ENCODE measurements around the gene PPM1M.
"Not testable (repeated sequence)": the region's sequence is repeated elsewhere in the genome, so short reads cannot be mapped to it uniquely, and the experiment has no call there.

The PPM1M gene

DNA sequence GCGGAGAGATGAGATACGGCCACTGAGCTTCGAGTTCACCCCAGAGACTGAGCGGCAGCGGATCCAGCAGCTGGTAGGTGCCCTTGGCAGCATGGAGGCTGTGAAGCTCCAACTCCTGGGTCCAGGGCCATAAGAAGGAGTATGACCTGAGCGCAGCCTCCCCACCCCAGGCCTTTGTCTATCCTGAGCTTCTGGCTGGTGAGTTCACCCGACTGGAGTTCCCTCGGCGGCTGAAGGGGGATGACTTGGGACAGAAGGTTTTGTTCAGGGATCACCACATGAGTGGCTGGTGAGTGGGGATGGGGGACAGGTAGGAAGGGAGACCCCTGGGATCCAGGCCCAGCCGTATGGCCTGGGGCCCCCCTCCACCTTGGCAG is 2.6 kb downstream of the PPM1M start:
- no peak for DNase-seq

- DNase-seq, result peak; percentile 48
These were observed 3.4 kb downstream of the PPM1M start for GRCh38 chr3:52248816-52249547.

- no peak for DNase-seq
These were observed 4.1 kb downstream of the PPM1M start for GRCh38 chr3:52249683-52250082.

- no peak for DNase-seq
These were observed 4.6 kb downstream of the PPM1M start for GRCh38 chr3:52250122-52250521.

DNA sequence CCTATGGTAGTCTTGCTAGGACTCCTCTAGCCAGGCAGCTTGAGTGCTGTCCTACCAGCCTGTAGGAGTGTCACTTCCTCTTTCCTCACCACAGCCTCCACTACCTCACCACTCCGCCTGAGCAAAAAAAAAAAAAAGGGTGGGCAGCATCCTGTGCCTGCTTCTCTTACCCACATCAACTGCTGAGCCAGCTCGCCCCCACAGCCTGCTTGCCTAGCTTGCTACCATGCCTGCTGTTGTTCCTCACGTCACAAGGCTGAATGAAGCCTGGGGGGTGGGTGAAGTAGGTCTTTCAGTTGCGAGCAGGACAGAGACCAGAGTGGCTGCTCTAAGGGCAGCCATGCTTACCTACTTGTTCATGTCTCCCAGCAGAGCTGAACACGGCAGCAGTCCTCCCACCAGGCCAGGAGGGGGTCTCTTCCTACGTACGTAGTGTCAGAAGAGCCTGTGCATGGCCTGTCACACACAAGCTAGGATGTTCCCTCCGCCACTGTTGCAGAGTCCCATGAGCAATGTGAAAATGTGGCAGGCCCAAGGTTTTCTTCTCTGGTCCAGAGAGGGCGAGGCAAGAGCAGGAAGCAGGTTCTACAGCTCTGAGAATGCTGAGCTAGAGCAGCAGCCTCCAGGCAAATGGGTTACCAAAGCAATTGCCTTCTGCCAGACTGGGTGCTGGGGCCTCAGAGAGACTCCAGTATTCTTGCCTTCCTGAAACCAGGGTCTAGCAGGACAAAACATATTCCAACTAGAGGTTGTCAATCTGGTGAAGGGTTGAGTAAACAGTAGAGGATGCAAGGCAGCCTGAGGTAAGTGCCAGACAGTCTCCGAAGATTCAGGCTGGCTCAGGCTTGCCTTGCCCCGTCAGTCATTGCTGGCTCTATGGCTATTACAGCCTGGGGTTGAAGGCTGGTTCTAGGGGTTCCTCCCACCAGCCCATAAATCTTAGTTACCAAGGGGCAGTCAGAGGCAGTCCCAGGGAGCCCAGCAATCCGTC is 8.1 kb downstream of the PPM1M start:
- peak; percentile 80 for DNase-seq

DNA sequence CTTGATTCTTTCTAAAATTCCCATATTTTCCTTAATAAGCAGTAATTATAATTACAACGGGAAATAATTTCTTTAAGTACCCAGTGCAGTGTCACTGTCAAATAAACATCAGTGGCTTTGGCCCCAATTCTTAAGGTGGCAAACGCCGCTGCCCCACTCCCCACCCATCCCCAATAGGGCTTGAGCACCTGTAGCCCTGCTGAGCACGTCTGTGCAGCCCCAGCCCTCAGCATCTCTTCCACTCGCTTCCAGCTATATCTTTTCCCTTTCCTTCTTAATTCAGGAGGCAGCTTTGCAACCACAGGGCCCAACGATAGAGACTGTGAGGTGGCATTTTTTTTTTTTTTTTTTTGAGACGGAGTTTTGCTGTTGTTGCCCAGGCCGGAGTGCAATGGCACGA is 9.0 kb downstream of the PPM1M start:
- no peak for DNase-seq

DNA sequence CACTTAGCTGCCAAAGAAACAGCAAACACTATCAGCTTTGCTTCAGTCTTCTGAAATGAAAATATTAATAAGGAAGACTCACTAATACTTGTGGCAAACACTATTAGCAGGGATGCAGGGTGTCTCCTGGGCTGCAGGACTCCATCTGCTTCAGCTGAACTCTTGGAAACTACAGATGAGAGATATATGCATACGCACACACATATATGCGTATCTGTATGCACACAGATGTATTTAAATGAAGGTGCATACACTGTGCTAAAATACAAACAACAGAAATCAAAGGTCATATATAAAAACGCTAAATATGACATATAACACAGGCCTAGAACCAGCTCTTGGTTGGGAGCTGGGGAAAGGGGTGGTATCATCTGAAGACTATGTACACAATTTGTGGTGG is 10.6 kb downstream of the PPM1M start:
- DNase-seq, result no peak

- no peak for DNase-seq
These were observed 11.1 kb downstream of the PPM1M start for GRCh38 chr3:52256622-52257021.

DNA sequence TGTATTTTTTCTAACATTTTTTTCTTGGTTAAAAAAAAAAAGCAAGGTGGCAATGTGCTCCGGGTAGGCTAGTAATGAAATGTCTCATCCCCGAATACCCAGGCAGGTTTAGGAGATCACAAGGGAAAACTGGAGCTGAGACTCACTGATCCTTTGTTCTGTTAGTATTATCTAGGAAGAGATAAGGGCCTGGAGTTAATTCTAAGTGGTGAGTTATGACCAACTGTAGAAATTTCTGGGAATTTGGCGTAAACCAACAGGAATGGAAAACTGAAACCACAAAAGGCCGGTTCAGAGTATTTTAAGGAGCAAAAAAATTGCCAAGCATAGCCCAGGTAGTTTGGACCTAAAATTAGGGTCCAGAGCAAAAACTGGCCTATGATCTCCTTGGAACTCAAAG is 12.4 kb downstream of the PPM1M start:
- no peak for DNase-seq

GRCh38 chr3:52259035-52259434 is 13.5 kb downstream of the PPM1M start:
- DNase-seq, result no peak

DNA sequence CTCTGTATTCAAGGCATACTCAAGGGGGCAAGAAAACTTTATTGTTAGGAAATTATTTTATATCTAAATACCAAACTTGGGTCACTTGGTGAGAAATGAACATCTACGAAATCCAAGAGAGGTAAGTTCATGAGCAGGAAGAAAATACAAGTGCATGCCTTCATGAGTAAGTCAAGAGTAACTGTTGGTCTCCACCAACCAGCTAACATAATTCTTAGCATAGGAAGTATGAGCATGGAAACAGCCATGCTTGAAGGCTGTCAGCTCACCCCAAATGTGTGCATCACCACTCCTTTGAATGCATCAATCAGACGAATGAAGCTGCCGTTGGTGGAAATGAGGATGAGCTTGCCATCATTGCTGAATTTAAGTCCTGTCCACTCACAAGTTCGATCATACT is 13.9 kb downstream of the PPM1M start:
- no peak for DNase-seq

- no peak for DNase-seq
These were observed 16.9 kb downstream of the PPM1M start for GRCh38 chr3:52262447-52262846.

- DNase-seq, result no peak
These were observed 19.8 kb downstream of the PPM1M start for GRCh38 chr3:52265387-52265786.

- no peak for DNase-seq
These were observed 22.5 kb downstream of the PPM1M start for GRCh38 chr3:52268036-52268435.

DNA sequence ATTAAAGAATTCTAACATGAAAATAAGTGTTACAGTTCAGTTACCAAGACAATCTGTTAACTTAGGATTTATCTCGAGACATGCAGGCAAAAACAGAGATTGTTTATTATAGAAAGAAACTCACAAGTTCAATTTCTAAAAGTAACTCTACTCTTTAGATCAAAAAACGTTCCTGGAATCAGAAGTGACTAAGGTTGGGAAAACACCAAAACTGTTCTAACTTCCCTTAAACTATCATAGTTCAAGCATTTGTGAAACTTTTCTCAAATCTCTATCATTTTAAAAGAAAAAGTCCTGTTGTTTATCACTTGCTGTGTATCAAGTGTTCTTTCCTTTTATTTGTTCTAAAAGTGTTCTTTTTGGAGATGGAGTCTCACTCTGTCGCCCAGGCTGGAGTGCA is 24.2 kb downstream of the PPM1M start:
- DNase-seq, result no peak

DNA sequence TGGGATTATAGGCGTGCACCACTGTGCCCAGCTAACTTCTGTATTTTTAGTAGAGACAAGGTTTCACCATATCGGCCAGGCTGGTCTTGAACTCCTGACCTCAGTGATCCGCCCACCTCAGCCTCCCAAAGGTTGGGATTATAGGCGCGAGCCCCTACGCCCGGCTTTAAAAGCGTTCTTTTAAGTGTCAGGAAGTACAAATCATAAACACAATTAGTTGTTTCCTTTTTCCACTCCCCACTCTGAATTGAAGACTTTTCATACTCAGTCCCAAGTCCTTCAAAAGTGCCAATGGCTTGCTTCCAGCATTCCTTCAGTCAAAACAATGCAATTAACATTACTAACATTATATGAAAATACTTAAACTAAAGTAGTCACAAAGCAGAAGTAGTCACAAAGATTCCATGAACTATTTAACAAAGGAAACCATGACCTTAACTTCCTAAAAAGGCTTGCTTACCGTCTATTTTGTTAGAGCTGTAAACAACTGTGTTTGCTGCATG is 24.7 kb downstream of the PPM1M start:
- no peak for DNase-seq

- not testable (repeated sequence) for DNase-seq
These were observed 26.6 kb downstream of the PPM1M start for GRCh38 chr3:52272172-52272571.

DNA sequence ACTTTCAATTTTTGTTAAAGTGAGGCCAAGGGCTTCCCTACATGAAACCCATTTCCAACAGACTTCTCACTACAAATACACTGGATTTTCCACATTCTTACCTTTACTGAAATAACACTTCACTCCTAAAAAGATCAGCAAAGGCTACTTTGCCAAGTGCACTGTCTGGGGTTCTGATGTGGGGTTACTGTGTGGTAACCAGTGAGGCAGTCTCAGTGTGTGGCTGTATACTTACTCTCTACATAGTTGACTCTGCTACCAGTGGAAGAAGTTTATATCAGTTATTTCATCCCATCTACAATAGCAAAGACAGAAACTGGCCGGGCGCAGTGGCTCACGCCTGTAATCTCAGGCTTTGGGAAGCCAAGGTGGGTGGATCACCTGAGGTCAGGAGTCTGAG is 27.3 kb downstream of the PPM1M start:
- DNase-seq, result no peak

DNA sequence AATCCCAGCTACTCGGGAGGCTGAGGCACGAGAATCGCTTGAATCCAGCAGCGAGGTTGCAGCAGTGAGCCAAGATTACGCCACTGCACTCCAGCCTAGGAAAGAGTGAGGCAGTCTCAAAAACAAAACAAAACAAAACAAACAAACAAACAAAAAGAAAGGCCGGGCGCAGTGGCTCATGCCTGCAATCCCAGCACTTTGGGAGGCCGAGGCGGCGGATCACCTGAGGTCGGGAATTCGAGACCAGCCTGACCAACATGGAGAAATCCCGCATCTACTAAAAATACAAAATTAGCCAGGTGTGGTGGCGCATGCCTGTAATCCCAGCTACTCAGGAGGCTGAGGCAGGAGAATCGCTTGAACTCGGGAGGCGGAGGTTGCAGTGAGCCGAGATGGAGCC is 29.2 kb downstream of the PPM1M start:
- DNase-seq, result not testable (repeated sequence)

GRCh38 chr3:52277071-52277964 is 31.8 kb downstream of the PPM1M start:
- peak; percentile 80 for DNase-seq

DNA sequence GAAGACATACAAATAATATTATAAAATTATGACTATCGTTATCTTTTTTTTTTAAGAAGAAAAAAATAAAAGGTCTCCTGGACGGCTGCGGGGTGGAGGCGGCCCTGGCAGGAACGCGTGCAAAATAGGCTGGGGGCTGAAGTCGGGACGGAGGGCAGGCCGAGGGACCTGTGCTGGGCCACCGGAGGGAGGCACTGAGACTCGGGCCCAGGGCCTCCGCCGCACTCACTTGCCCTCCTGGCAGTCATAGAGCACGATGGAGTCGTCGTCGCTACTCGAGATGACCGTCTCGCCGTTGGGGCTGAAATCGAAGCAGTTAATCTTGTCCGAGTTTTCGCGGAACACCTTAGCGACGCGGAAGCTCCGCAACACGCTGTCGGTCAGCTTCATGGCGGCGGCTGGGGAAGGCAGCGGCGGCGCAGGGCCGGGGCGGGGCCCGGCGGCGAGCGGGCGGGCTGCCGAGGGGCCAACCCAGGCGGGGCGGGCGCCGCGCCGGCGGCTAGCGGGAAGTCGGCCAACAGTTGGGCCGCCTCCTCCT is 32.5 kb downstream of the PPM1M start:
- peak; percentile 70 for DNase-seq

DNA sequence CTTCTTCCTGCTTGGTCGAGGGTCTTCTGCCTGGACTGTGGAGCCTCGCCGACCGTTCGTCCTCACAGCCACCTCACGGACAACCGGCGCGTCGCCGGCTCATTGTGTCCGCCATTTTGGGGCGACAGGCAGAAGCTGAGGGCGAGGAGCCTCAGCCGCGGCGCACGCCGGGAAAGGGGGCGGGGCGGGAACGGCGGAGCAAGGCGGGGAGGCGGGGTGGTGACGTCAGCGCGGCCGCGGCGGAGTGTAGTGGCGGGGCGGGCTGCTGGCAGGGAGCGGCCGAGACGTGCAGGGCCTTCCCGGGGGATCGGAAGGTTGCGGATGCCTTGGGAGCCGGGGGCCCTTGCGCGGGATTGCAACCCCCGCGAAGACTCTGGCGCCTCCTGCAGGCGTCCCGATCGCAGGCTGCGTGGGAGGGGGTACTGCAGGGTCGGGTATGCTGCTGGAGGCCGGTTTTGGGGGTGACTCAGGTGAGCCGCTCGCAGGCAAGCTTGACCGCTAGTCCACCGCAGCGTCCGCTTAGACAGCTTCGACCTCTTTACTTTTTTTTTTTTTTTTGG is 33.0 kb downstream of the PPM1M start, which contains the start of gene WDR82:
Gene WDR82, minus strand, starts transcription at position 140 of the 560 bp plus-strand sequence. CDS start 288 bp downstream, outside the sequence.
- peak; percentile 90 for DNase-seq
